DMS 273 (cell line): ENCODE results near the gene SDK1.
A peak's percentile ranks its signal among the peaks of the same experiment; 100 is the strongest.

Source experiments
- DNase-seq: peaks from one replicate; lab custom pipeline; 2025; ENCODE audit not compliant: unreplicated experiment; lab: John Stamatoyannopoulos, UW

SDK1 gene

GRCh38 chr7:3517344-3517743 is 216.3 kb downstream of the SDK1 start:
- DNase-seq: no peak

- no peak for DNase-seq
These were observed 217.5 kb downstream of the SDK1 start for GRCh38 chr7:3518546-3518945.

GRCh38 chr7:3520206-3520605 is 219.2 kb downstream of the SDK1 start:
- peak; percentile 51 for DNase-seq

GRCh38 chr7:3527496-3528124 is 226.6 kb downstream of the SDK1 start:
- DNase-seq: no peak

- DNase-seq: no peak
These were observed 232.0 kb downstream of the SDK1 start for GRCh38 chr7:3533040-3533439.

GRCh38 chr7:3537210-3537875 is 236.3 kb downstream of the SDK1 start:
- no peak for DNase-seq

GRCh38 chr7:3538041-3538440 is 237.0 kb downstream of the SDK1 start:
- no peak for DNase-seq

GRCh38 chr7:3540456-3541220 is 239.6 kb downstream of the SDK1 start:
- no peak for DNase-seq

- no peak for DNase-seq
These were observed 243.2 kb downstream of the SDK1 start for GRCh38 chr7:3544202-3544601.

GRCh38 chr7:3548815-3549214 is 247.8 kb downstream of the SDK1 start:
- no peak for DNase-seq

- DNase-seq: no peak
These were observed 248.5 kb downstream of the SDK1 start for GRCh38 chr7:3549601-3550000.

- DNase-seq: no peak
These were observed 250.5 kb downstream of the SDK1 start for GRCh38 chr7:3551536-3551935.

GRCh38 chr7:3552499-3552898 is 251.4 kb downstream of the SDK1 start:
- DNase-seq: no peak

- DNase-seq: peak; percentile 74
These were observed 257.3 kb downstream of the SDK1 start for GRCh38 chr7:3558400-3558799.

- peak; percentile 53 for DNase-seq
These were observed 258.2 kb downstream of the SDK1 start for GRCh38 chr7:3559278-3559677.

- peak; percentile 59 for DNase-seq
These were observed 259.4 kb downstream of the SDK1 start for GRCh38 chr7:3560495-3560894.

GRCh38 chr7:3561932-3562331 is 260.9 kb downstream of the SDK1 start:
- DNase-seq: no peak

GRCh38 chr7:3564231-3564630 is 263.2 kb downstream of the SDK1 start:
- DNase-seq: no peak

GRCh38 chr7:3568516-3568915 is 267.5 kb downstream of the SDK1 start:
- DNase-seq: no peak

GRCh38 chr7:3569643-3570042 is 268.6 kb downstream of the SDK1 start:
- no peak for DNase-seq

GRCh38 chr7:3573151-3573550 is 272.1 kb downstream of the SDK1 start:
- DNase-seq: no peak

GRCh38 chr7:3574386-3574785 is 273.3 kb downstream of the SDK1 start:
- DNase-seq: no peak
